C1 segment of cervical spinal cord (tissue), 14 donors: Measurements from ENCODE around the gene OAS2.

ENCODE experiments used
- DNase-seq, 14 donors: peaks; one replicate each; lab custom pipeline; 2025; lab: John Stamatoyannopoulos, UW

OAS2 gene, protein sequence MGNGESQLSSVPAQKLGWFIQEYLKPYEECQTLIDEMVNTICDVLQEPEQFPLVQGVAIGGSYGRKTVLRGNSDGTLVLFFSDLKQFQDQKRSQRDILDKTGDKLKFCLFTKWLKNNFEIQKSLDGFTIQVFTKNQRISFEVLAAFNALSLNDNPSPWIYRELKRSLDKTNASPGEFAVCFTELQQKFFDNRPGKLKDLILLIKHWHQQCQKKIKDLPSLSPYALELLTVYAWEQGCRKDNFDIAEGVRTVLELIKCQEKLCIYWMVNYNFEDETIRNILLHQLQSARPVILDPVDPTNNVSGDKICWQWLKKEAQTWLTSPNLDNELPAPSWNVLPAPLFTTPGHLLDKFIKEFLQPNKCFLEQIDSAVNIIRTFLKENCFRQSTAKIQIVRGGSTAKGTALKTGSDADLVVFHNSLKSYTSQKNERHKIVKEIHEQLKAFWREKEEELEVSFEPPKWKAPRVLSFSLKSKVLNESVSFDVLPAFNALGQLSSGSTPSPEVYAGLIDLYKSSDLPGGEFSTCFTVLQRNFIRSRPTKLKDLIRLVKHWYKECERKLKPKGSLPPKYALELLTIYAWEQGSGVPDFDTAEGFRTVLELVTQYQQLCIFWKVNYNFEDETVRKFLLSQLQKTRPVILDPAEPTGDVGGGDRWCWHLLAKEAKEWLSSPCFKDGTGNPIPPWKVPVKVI

DNA sequence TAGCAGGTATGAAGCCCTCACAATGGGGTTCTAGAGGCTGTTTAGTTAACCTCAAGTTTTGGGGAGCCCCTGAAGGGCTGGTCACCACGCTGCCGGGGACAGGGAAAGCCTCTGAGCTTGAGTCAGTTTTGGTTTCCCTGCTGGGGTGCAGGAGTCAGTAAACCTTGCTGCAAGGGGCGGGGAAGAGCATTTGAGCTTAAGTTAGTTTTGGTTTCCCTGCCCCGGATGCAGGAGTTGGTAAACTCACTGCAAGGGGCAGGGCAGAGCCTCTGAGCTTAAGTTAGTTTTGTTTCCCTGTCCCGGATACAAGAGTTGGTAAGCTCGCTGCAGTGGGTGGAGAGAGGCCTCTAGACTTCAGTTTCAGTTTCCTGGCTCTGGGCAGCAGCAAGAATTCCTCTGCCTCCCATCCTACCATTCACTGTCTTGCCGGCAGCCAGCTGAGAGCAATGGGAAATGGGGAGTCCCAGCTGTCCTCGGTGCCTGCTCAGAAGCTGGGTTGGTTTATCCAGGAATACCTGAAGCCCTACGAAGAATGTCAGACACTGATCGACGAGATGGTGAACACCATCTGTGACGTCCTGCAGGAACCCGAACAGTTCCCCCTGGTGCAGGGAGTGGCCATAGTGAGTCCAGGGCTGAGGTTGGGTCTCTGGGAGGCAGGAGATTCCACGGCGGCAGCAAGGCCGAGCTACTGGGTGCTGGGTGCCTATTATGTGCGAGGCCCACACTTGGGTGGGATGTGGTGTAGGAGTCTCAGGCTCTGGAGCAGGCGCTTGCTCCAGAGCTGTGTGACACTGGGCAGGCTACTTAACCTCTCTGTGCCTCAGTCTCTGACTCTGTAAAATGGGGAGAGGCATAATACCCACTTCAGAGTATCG is at the start of gene OAS2:
TSS of gene OAS2 (plus strand) at position 357 of the 878 bp plus-strand sequence. CDS start at position 447, 90 bp downstream.
- peak in 10 of 14 donors; percentile 5 to 65 (median 22) for DNase-seq

DNA sequence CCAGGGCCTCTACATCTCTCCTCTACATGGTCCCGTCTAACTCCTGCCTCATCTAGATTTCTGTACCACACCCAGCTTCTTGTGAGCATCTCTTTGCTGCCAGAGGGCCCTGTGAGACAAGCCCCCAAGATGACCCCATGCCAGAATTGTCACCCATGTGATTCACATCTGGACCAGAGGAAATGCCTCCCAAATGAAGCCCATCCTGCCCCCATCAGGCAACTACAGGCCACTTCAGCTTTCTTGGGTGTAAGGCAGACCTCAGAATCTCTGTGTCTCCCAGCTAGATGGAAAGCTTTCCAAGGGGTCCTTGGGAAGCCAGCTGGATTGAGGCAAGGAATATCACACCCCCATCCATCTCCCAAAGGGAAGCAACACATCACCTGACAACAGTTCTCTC is 49.3 kb upstream of the OAS2 start:
- no peak for DNase-seq

DNA sequence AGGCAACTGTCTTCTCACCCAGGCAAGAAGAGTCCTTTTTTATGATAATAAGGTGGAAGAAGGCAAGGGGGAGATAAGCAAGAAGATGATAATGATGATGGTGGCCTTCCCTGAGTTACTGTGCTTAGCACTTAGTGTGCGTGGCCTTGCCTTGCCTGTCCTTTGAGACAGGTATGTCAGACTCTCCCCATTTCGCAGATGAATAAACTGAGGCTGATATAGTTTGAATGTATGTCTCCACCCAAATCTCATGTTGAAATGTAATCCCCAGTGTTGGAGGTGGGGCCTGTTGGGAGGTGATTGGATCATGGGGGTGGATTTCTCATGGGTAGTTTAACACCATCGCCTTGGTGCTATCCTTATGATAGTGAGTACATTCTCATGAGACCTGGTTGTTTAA is 48.6 kb upstream of the OAS2 start:
- no peak for DNase-seq

DNA sequence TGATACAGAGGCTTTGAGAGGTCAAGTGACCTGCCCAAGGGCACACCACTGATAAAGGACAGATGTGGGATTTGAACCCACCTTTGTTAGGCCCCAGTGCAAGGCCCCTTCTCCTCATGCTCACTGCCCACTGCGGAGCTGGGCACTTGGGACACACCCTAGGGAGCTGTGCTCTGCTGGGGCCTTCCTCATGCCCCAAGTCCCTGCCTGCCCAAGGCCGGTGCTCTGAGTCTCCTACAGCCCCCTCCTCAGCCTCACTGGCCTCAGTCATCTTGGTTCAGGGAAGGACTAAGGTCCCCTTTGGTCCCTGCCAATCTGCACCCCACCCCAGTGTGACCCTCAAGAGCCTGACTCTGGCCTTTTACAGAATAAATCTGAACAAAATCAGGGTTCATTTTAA is 48.0 kb upstream of the OAS2 start:
- no peak for DNase-seq

DNA sequence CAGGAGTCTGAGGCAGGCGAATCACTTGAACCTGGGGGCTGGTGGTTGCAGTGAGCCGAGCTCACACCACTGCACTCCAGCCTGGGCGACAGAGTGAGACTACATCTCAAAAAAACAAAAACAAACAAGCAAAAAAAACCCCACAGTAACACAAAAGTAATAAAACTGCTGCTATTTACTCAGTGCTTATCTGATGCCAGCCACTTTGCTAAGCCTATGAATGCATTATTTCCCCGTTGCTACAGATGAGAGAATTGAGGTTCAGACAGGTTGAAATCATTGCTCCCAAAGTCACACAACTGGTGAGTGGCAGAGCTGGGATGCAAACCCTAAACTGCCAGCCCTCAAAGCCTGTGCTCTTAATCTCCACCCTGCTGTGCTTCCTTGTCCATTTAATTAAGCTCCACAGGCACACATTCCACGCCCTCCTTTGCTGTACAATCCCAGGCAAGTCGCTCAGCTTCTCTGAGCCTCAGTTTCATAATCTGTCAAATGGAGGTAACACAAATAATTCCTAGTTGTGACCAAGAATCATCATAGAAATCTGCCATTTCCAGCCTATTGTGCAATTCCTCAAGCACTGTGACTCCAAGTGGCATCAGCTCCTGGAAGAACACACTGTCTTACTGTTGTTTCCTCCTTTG is 45.7 kb upstream of the OAS2 start:
- DNase-seq: no peak

DNA sequence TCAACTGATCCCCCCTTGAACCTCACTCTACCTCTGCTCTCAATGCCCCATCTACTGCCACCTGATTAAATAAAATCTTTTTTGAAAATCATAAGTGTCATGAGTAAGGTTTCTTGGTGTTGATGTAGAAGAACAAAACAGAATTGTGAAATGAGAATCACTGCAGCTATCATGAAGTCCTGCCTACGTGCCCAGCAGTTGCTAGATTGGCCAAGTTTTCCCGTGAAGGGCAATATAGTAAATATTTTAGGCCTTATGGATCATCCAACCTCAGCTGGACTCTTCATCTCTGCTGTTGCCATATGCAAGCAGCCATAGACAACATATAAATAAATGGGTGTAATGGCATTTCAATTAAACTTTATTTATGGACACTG is 45.2 kb upstream of the OAS2 start:
- no peak for DNase-seq

DNA sequence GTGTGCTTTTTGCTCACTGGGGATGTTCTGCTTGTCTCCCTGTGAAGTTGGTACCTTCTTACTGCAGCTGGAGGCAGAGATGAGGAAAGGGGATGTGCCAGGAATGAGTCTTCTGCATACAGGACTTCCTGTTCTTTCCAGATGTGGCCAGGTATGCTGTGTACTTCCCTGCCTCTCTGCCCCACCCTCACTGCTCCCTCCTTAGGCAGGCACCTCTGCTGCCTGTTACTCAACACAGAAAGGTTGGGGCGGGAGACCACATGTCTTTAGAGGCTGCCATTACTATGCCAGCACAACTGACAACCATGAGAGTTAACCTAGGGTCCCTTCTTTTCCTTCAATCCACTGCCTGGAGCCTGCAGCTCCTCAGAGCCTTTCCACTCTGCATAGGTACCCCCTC is 42.1 kb upstream of the OAS2 start:
- no peak for DNase-seq

DNA sequence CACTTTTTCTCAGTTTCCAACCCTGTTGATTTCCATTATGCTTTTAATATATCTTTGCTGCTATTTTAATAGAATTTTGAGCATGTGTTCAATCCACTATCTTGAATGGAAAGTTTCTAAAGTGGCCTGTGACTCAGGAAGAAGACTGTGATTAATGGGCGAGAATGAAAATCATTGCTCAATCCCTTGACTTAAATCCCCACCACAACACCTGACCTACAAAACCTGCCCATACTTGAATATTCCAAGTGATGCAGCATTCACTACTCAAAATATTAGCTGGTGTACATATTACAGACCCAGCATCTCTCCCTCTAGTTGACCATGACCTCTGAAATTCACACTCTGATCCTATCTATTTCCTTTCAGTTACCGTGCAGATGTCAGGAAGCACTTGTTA is 41.4 kb upstream of the OAS2 start:
- DNase-seq: no peak

DNA sequence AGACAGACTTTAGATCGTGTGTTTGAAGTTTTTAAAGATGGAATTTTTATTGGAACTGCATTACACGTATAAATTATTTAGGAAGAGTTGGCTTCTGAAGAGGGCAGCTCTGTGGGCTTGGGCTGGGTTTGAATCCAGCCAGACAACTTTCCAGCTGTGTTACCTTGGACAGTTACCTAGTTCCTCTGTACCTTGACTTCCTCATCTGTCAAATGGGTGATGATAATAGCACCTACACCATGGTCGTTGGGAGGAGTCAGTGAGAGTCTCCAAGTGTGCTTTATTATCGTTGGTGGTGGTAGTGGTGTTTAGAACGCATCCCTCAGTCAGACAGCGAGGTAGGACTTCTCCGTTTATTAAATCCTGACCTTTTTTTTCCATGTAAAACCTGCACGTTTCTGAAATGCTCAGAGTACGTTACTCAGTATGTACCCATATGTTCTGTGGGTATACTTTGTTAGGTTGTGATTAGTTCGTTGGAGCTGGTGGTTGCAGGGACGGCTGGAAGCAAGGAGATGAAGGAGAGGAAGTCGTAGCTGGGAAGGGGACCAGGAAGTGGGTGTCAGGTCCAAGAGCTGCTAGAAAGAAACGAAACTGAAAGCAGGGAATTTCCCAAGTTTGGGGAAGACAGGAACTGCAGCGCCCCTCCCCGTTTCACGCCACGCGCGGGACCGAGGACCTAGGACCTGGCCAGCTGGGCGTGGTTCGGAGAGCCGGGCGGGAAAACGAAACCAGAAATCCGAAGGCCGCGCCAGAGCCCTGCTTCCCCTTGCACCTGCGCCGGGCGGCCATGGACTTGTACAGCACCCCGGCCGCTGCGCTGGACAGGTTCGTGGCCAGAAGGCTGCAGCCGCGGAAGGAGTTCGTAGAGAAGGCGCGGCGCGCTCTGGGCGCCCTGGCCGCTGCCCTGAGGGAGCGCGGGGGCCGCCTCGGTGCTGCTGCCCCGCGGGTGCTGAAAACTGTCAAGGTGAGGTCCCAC is 40.3 kb upstream of the OAS2 start, which contains the start of gene OAS3:
TSS of gene OAS3 (plus strand) at position 734 of the 979 bp plus-strand sequence. CDS start at position 791, 57 bp downstream.
- DNase-seq: peak in 10 of 14 donors; percentile 10 to 70 (median 30)

DNA sequence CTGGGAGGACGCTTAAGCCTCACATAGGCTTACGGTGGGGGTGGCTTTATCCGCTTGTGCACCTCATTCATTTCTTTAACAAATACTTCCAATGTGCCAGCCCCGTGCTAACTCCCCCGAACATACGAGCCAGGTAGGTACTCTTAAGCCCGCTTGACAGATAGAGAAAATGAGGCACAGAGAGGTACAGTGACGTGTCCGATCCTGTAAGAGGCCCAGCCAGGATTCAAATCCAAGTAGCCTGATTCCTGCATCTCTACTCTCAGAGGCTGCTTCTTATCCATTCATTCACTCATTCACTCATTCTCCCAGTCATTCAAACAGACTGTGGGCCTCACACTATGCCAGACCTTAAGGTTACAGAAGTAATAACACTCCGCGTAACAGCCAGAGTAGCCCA is 39.6 kb upstream of the OAS2 start:
- DNase-seq: no peak

DNA sequence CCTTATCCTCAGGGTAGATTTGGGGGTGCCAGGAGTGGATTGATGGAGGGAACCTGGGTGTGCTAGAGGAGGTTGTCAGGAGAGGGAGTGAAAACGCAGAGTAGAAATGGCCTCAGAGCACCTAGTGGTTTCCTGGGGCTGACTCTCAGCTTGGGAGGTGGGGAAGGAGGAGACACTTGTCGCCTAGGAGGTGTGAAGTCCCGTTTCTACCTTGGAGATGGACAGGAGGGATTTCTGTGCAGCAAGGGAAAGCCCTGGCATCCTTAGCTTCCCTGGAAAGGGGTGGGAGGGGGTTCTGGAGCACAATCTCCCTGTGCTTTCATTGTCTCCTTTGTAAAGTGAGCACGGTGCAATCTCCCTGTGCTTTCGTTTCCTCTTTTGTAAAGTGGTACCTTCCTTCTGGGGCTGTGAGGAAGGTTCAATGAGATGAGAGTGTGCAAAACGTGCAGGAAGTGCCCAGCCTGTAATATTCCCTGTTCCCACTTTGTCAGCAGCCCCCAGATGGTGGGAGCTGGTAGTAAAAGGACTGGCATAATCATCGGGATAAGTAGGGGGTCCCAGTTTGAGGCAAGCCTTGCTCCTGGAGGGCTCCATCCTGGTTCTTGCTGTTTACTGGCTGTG is 38.4 kb upstream of the OAS2 start:
- no peak for DNase-seq

DNA sequence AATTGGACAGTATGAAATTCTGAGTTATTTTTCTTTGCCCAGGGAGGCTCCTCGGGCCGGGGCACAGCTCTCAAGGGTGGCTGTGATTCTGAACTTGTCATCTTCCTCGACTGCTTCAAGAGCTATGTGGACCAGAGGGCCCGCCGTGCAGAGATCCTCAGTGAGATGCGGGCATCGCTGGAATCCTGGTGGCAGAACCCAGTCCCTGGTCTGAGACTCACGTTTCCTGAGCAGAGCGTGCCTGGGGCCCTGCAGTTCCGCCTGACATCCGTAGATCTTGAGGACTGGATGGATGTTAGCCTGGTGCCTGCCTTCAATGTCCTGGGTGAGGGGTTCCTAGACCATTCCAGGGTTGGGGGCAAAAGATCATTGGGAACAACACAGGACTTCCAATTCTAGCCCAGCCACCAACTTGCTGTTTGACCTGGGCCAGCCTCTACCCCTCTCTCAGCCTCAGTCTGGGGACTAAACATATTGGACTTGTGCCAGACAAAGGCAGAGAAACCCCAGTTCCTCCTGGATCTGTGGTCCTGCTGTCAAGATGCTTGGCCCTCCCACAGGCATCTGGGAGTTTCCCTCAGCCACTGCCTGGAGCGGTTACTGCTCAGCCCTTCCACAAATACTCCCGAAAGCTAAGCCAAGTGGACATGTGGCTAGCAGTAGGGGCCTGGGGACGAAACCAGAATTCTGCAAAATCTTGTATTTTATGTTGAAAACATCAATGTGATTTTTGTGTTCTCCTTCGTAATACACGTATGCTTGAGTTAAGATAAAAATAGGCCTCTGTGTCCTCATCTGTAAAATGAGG is 36.6 kb upstream of the OAS2 start:
- peak in 1 of 14 donors; percentile 80 for DNase-seq

DNA sequence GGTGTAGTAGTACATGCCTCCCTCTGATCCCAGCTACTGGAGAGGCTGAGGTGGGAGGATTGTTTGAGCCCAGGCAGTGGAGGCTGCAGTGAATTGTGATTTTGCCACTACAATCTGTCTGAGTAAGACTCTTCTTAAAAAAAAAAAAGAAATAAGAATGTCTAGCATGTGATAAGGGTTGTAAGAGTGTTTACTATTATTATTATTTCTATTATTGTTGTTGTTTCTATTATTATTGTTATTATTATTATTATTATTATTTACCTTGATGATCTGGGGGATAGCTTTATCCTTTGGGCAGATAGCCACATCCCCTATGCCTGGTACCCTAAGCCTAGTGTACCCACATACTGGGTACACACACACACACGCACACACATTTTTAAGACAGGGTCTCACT is 35.7 kb upstream of the OAS2 start:
- DNase-seq: no peak

DNA sequence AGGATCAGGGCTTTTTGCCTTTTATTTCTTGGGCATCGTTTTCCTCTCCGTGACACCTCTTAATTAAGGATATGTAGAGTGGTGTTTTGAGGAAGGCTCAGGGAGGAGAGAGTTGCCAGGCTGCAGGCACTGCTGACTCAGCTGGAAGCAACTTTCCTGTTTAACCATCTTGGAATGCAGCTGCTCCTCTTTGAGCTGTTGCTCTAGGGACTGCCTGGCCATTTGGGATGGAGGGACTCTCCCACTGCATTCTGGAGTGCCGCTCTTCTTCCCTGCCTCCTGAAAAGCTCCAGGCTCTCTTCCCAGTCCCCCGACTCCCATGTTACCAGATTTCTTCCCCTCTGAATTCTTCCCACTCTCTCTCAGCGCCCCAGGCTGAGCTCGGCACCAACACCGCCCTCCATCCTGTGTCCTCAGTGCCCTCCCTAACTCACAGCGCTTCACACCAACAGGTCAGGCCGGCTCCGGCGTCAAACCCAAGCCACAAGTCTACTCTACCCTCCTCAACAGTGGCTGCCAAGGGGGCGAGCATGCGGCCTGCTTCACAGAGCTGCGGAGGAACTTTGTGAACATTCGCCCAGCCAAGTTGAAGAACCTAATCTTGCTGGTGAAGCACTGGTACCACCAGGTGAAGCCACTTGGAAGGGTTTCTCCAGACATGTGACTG is 34.2 kb upstream of the OAS2 start:
- no peak for DNase-seq

DNA sequence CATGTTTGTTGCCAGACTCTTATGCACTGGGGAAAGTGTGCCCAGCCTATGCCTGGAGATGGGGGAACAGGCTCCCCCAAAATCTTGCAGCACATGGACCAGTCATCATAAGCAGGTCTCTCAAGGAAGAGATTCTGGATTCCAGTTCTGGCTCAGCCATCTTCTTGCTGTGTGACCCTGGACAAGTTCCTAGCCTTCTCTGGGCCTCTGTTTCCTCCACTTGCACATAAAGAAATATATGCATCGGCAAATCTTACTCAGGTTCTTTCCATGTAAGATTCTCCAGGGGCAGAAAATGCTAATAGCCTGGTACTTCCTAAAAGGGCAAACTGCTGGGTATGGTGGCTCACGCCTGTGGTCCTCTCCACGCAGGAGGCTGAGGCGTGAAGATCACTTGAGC is 32.8 kb upstream of the OAS2 start:
- DNase-seq: no peak

DNA sequence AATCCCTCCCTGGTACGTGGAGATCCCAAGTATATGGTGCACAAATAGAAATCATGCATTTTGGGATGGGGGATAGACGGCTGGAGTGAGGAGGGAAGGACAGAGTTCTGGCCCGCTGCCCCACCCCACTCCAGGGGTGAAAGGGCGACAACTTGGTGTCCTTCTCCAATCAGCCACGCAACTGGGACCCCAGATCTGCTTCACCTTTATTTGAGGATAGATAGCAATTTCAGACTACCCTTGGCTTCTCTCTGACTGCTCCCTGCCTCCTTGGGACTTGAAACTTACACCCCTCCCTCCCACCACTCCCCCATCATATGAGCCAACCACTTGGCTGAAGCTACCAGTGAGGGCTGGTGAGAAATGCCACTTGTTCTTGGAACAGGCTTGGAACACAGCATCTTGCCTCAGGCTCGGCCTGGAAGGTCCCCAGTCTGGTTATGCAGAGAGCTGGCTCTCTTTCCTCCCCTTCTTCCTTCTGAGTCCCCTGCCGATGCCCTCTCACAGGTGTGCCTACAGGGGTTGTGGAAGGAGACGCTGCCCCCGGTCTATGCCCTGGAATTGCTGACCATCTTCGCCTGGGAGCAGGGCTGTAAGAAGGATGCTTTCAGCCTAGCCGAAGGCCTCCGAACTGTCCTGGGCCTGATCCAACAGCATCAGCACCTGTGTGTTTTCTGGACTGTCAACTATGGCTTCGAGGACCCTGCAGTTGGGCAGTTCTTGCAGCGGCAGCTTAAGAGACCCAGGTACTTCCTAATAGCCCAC is 31.9 kb upstream of the OAS2 start:
- DNase-seq: peak in 2 of 14 donors; percentile 16 to 37

DNA sequence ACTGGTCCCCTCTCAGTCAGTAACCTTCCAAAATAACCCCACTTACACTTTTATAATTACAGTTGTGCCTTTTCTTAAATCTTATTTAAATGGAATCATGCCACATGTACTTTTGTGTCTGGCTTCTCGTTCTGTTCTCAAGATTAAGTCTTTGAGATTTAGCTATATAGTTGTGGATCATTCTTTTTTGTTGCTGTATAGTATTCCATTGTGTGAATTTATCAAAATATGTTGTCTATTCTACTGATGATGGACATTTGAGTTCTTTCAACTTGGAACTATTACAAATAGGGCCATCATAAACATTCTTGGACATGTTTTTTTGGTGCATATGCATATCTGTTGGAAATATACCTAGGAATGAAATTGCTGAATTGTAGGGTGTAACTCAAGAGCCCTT is 31.0 kb upstream of the OAS2 start:
- no peak for DNase-seq

DNA sequence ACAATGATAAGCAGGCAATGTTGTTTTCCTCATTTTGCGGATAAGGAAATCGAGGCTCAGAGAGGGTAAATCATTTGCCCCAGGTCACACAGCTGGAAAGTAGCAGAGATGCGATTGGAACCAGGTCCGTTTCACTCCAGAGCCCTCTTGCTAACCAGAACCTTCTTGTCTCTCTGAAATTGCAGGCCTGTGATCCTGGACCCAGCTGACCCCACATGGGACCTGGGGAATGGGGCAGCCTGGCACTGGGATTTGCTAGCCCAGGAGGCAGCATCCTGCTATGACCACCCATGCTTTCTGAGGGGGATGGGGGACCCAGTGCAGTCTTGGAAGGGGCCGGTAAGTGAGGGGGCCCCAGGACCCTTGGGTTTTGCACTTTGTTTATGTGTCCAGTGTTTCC is 30.6 kb upstream of the OAS2 start:
- DNase-seq: no peak
